Spleen (tissue), 11 donors: ENCODE results near the gene SLC12A9. TPM values are rescaled to one million over a fixed set of nuclear protein-coding genes. Genes with fewer than 3 reads are reported as not detected.

Experiments
- DNase-seq: peaks from one replicate; pipeline ENCODE4 v3.0.0-alpha.2; 2020
- H3K27ac ChIP-seq, 8 donors: fragments of 200-600 bp; sonication (generic) in 7 of 8; 1 replicate in 4 of 8; 2 replicates in 4 of 8; pipeline versions ENCODE4 v1.5.0 to v1.8.0; 2016 to 2021; ENCODE audit warnings: inconsistent platforms in 4 of 8, mild to moderate bottlenecking in 4 of 8, moderate library complexity in 1 of 8
- H3K27me3 ChIP-seq, 7 donors: fragments of 200-600 bp; sonication (generic) in 6 of 7; replicated peaks in 1 of 7; 1 replicate in 4 of 7; 2 replicates in 3 of 7; pipeline versions ENCODE4 v1.5.0 to v1.8.0; 2016 to 2021; ENCODE audit warnings: inconsistent platforms in 3 of 7, mild to moderate bottlenecking in 1 of 7
- H3K36me3 ChIP-seq, 6 donors: fragments of 200-600 bp; sonication (generic) in 5 of 6; 1 replicate in 4 of 6; 2 replicates in 2 of 6; pipeline versions ENCODE4 v1.5.0 to v1.8.0; 2016 to 2021; ENCODE audit warnings: inconsistent platforms in 2 of 6
- H3K4me1 ChIP-seq, 6 donors: fragments of 200-600 bp; sonication (generic) in 5 of 6; 1 replicate in 3 of 6; 2 replicates in 3 of 6; pipeline versions ENCODE4 v1.5.0 to v1.8.0; 2016 to 2021; ENCODE audit warnings: inconsistent platforms in 3 of 6
- H3K4me3 ChIP-seq, 8 donors: fragments of 200-600 bp; sonication (generic) in 7 of 8; 1 replicate in 4 of 8; 2 replicates in 4 of 8; pipeline versions ENCODE4 v1.5.0 to v1.8.0; 2016 to 2021; ENCODE audit warnings: inconsistent platforms in 4 of 8, mild to moderate bottlenecking in 4 of 8, moderate library complexity in 2 of 8
- H3K9me3 ChIP-seq, 8 donors: fragments of 200-600 bp; sonication (generic) in 7 of 8; 1 replicate in 4 of 8; 2 replicates in 4 of 8; pipeline versions ENCODE4 v1.5.0 to v1.8.0; 2016 to 2021; ENCODE audit warnings: inconsistent platforms in 4 of 8
- POLR2A ChIP-seq, 3 donors: fragments of 450-650 bp; IDR thresholded peaks; one replicate each; pipeline ENCODE4 v1.5.1; 2017; ENCODE audit warnings: antibody characterized with exemption in 3 of 3, mild to moderate bottlenecking in 1 of 3
- POLR2AphosphoS5 ChIP-seq, 3 donors: sonication (generic); formaldehyde crosslinking; IDR thresholded peaks; one replicate each; pipeline ENCODE4 v1.5.1; 2017; ENCODE audit warnings: antibody characterized with exemption in 3 of 3
- WGBS, 5 donors: extraction: QIAGEN DNeasy Blood & Tissue Kit in 3 of 5; methylation state at CpG; one replicate each; pipeline versions ENCODE4 v1.1.5 to v1.1.7; 2013 to 2018; 5-methylcytosine and 5-hydroxymethylcytosine counted together
- intact Hi-C: fragments of 100-400 bp; cut with DNase I; formaldehyde crosslinking; loops from one replicate; pipeline ENCODE4 v1.15.0; 2023; ENCODE audit warnings: low total_unique reads
- polyA plus RNA-seq, 3 donors: library from polyadenylated mRNA; stranded (reverse); fragments of 200-250 nt; gene quantifications; one replicate each; pipeline ENCODE4 v1.2.1, GENCODE V29; 2013
- total RNA-seq, 7 donors: library from RNA; depleted of rRNA in 3 of 7; stranded (reverse); fragments of >200 nt in 3 of 7; fragmentation: NEBNext Ultra II Directional in 4 of 7; extraction: Animal tissue kit (Norgen Biotek cat#: 25700) in 4 of 7; gene quantifications; one replicate each; pipeline versions ENCODE4 v1.1.0 to v1.2.1, GENCODE V29; 2016 to 2021
- TF ChIP-seq, protein P1 (sequence below), 11 experiments: fragments of 200-600 bp in 7 of 11; fragments of 450-650 bp in 4 of 11; sonication (generic) in 4 of 11; IDR thresholded peaks in 8 of 11; conservative IDR thresholded peaks in 3 of 11; 1 replicate in 7 of 11; 2 replicates in 4 of 11; pipeline versions ENCODE4 v1.4.0 to v1.8.0; 2016 to 2021; ENCODE audit warnings: antibody characterized with exemption in 11 of 11, inconsistent platforms in 4 of 11, mild to moderate bottlenecking in 1 of 11
- donor health status: healthy with polysubstance abuse.
- donor health status: DM: no; HTN: no; CAD: no; lungs with moderate emphysema.
- donor health status: DM: no; HTN: no; CAD: no.
- donor health status: Bipolar disorder and iron deficiency.
- donor health status: healthy.
- donor health status: DM: no; HTN: no; CAD: no.
- donor health status: DM: yes; HTN: yes; CAD: no.

SLC12A9 gene
- total and polyA plus RNA-seq, 10 donors = 17.0 to 109 (median 51.3) TPM

GRCh38 chr7:100861616-100861985, 9.1 kb downstream of the SLC12A9 start:
- H3K27ac ChIP-seq = no peak overlapping the region
- no peak overlapping the region for H3K4me3 ChIP-seq
- H3K4me1 ChIP-seq = peaks cover 20 to 53% (median 30%) of the 10 kb centered on the region in 6 donors
- H3K36me3 ChIP-seq = peaks cover 0 to 97% (median 59%) of the 10 kb centered on the region in 6 donors
- H3K27me3 ChIP-seq = no peaks in the 10 kb centered on the region
- TF ChIP-seq POLR2AphosphoS5 (IDR thresholded peaks at IDR 0.05) = no peak
- no peak for TF ChIP-seq POLR2A (IDR thresholded peaks at IDR 0.05)
- TF ChIP-seq, protein P1, sequence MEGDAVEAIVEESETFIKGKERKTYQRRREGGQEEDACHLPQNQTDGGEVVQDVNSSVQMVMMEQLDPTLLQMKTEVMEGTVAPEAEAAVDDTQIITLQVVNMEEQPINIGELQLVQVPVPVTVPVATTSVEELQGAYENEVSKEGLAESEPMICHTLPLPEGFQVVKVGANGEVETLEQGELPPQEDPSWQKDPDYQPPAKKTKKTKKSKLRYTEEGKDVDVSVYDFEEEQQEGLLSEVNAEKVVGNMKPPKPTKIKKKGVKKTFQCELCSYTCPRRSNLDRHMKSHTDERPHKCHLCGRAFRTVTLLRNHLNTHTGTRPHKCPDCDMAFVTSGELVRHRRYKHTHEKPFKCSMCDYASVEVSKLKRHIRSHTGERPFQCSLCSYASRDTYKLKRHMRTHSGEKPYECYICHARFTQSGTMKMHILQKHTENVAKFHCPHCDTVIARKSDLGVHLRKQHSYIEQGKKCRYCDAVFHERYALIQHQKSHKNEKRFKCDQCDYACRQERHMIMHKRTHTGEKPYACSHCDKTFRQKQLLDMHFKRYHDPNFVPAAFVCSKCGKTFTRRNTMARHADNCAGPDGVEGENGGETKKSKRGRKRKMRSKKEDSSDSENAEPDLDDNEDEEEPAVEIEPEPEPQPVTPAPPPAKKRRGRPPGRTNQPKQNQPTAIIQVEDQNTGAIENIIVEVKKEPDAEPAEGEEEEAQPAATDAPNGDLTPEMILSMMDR (IDR thresholded peaks at IDR 0.05 in 8 of 11, conservative IDR thresholded peaks at IDR 0.05 in 3 of 11) = no peak
- 95 to 97% (median 96%) methylated on average over 7 to 14 of the region's 14 CpGs for WGBS, 5 donors
- no peak for DNase-seq
- intact Hi-C loops = no loop called here
- no peaks in the 10 kb centered on the region for H3K9me3 ChIP-seq

- Histone ChIP-seq H3K4me1 (peaks cover 25 to 60% (median 47%) of the 10 kb centered on the region in 6 donors), H3K4me3 (no peak overlapping the region), H3K36me3 (peaks cover 0 to 78% (median 50%) of the 10 kb centered on the region in 6 donors), H3K27ac (peak overlapping the region in 5 of 8 donors; percentile 3 to 43 (median 35)), H3K27me3 (peaks cover 0 to 10% (median 0%) of the 10 kb centered on the region in 7 donors), H3K9me3 (no peaks in the 10 kb centered on the region)
- TF ChIP-seq POLR2AphosphoS5 (IDR thresholded peaks at IDR 0.05) (peak in 2 of 3 donors; percentile 58 to 64), POLR2A (IDR thresholded peaks at IDR 0.05) (no peak)
- whole genome bisulfite sequencing, 5 donors = 23 to 43% (median 30%) methylated on average over 10 of the region's 10 CpGs
- intact Hi-C loops = no loop called here
- no peak for DNase-seq
These were observed 11.0 kb downstream of the SLC12A9 start for GRCh38 chr7:100863406-100863950.

GRCh38 chr7:100864263-100864845, 11.8 kb downstream of the SLC12A9 start:
- no peak for DNase-seq
- Histone ChIP-seq H3K27me3 (peaks cover 0 to 10% (median 0%) of the 10 kb centered on the region in 7 donors), H3K4me1 (peaks cover 25 to 69% (median 53%) of the 10 kb centered on the region in 6 donors), H3K9me3 (no peaks in the 10 kb centered on the region), H3K27ac (no peak overlapping the region), H3K4me3 (no peak overlapping the region), H3K36me3 (peaks cover 0 to 70% (median 41%) of the 10 kb centered on the region in 6 donors)
- no peak for TF ChIP-seq POLR2A (IDR thresholded peaks at IDR 0.05)
- TF ChIP-seq, protein P1 (IDR thresholded peaks at IDR 0.05 in 8 of 11, conservative IDR thresholded peaks at IDR 0.05 in 3 of 11) = no peak
- TF ChIP-seq POLR2AphosphoS5 (IDR thresholded peaks at IDR 0.05) = no peak
- WGBS, 5 donors = 79 to 94% (median 84%) methylated on average over 12 of the region's 12 CpGs
- intact Hi-C loops = no loop called here

GRCh38 chr7:100865372-100865911, 12.9 kb downstream of the SLC12A9 start:
- H3K4me1 ChIP-seq = peaks cover 25 to 69% (median 53%) of the 10 kb centered on the region in 6 donors
- H3K27ac ChIP-seq = peak overlapping the region in 6 of 8 donors; percentile 51 to 92 (median 87)
- TF ChIP-seq, protein P1 (IDR thresholded peaks at IDR 0.05 in 8 of 11, conservative IDR thresholded peaks at IDR 0.05 in 3 of 11) = no peak
- peaks cover 0 to 63% (median 31%) of the 10 kb centered on the region in 6 donors for H3K36me3 ChIP-seq
- WGBS, 5 donors = 56 to 75% (median 62%) methylated on average over 13 to 17 of the region's 17 CpGs
- H3K27me3 ChIP-seq = peaks cover 0 to 10% (median 0%) of the 10 kb centered on the region in 7 donors
- no peaks in the 10 kb centered on the region for H3K9me3 ChIP-seq
- peak; percentile 69 for DNase-seq
- peak overlapping the region in 4 of 8 donors; percentile 41 to 76 (median 53) for H3K4me3 ChIP-seq
- intact Hi-C loops = no loop called here
